RWPE1 (cell line): ENCODE results near the gene CACNB1.

Experiments
- CTCF ChIA-PET: fragments of 350-600 bp; sonication (Branson Sonifier 250); formaldehyde crosslinking; extraction: SDS; loops from one replicate; lab custom pipeline; 2021; lab: Yijun Ruan, JAX
- POLR2A ChIA-PET: fragments of 400-600 bp; formaldehyde crosslinking; extraction: SDS; loops from one replicate; lab custom pipeline; 2020; ENCODE audit warnings: antibody characterized with exemption; ENCODE audit not compliant: low non-redundant PET; lab: Yijun Ruan, JAX
- DNase-seq: peaks from one replicate; pipeline ENCODE4 v3.0.0; 2012; ENCODE audit warnings: low spot score
- H3K27ac ChIP-seq: fragments of 450-650 bp; 2 replicates; pipeline ENCODE4 v1.5.1; 2017
- CTCF ChIP-seq: fragments of 450-650 bp; conservative IDR thresholded peaks from 2 replicates; pipeline ENCODE4 v1.5.1; 2017; ENCODE audit warnings: low read depth, mild to moderate bottlenecking

The CACNB1 gene

GRCh38 chr17:39197380-39198185 is at the start of gene CACNB1:
Gene CACNB1 (minus strand): TSS chr17:39197669. CDS start chr17:39197495, 174 bp downstream.
- H3K27ac ChIP-seq: peak within 1 kb of the TSS; percentile 88
- POLR2A ChIA-PET: interaction anchor here (0.5 to 0.8 kb wide), 2 partner anchors 24 to 148 kb away, joined by 3 read pairs; no protein-coding TSS in a partner anchor
- CTCF ChIA-PET: interaction anchor here (0.6 kb wide), 2 partner anchors 42 to 215 kb away, joined by 3 to 4 read pairs; no protein-coding TSS in a partner anchor
- DNase-seq: peak; percentile 78
- no peak for TF ChIP-seq CTCF

GRCh38 chr17:39246274-39246673 is 48.8 kb upstream of the CACNB1 start:
- ChIA-PET CTCF (interaction anchor here (0.7 to 6.7 kb wide), 4 partner anchors 27 to 51 kb away, joined by 3 to 145 read pairs (median 6); no protein-coding TSS in a partner anchor), POLR2A (interaction anchor here (0.6 kb wide), 2 partner anchors 46 to 155 kb away, joined by 3 to 4 read pairs; partner anchors contain the start of genes FBXL20 and RPL19)
- H3K27ac ChIP-seq: no peak overlapping the region
- TF ChIP-seq CTCF: no peak
- no peak for DNase-seq

DNA sequence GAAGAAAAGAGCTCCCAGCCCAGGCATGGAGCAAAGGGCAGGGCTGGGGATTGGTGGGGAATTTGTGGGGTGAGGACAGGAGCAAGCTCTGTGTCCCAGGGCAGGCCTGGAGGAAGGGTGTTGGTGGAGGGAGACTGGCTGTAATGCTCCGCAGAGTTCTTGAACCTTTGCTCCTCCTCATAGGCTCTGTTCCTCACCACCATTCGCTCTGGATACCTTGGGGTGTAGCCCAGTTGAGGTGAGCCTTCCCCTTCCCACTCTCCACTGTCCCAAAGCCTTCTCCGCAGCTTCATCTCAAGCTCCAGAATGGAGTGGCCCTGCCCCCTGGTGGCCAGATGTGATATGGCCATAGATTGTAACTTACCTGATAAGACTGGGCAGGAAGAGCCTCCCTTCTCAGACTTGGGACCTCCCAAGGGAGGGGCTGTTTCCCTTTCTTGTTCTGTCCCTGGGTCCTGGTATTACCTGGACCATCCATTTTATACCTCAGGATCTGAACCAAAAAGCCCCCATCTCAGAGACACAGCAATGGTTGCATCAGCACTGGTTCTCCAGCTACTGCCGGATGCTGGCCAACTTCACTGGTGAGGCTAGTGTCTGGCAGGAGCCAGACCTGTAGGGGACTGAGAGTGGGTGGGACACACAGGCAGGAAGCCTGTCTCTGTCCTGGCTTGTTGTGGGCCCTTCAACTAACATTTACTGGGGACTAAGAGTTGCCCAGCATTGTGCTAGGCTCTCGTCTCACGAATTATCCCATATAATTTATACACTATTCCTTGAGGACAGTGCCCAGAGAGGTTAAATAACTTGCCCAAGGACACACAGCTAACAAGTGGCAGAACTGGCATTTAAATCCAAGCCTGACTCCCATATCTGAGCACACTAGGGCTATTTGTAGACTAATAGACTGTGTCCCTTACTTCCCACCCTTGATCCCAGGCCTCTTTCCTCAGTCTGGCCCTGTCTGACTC is 47.4 kb upstream of the CACNB1 start:
- DNase-seq: peak; percentile 81
- ChIA-PET POLR2A (interaction anchor here (0.9 kb wide), 1 partner anchor 45 kb away, joined by 5 read pairs; the partner anchor contains the start of gene RPL19), CTCF (interaction anchor here (0.5 to 6.7 kb wide), 24 partner anchors 9 to 266 kb away, joined by 3 to 145 read pairs (median 5); partner anchors contain the start of gene STAC2)
- peak overlapping the region; percentile 35 for H3K27ac ChIP-seq
- peak; percentile 91 for TF ChIP-seq CTCF

DNA sequence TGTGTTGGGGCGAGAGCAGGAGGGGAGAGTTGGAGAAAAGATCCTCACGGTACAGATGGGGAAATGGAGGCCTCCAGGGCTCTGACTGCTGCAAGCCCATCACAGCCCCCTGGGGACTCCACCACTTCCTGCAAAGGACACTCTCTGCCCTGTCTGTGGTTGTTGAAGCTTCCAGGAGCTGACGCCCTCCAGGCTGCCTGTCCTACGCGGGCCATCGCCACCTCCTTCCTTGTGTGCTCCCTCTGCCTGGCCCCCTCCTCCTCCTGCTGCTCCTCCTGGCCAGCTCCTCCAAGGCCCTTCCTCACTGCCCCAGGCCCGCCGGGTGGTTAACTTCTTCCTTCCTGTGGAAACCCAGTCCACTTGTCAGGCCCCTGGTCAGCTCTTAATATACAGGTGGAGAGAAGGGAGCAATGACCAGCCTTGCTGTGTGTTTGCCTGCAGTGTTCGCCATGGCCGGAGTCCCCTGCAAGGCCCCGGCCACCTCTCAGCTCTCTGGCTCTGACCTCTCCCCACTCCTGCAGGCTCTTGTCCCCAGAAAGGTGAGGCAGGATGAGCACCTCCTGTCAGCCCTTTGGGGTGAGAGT is 46.6 kb upstream of the CACNB1 start:
- POLR2A ChIA-PET: interaction anchor here (0.9 kb wide), 1 partner anchor 44 kb away, joined by 5 read pairs; the partner anchor contains the start of gene RPL19
- no peak for TF ChIP-seq CTCF
- CTCF ChIA-PET: interaction anchor here (0.5 to 6.7 kb wide), 21 partner anchors 9 to 265 kb away, joined by 3 to 145 read pairs (median 5); partner anchors contain the start of gene STAC2
- H3K27ac ChIP-seq: peak overlapping the region; percentile 35; the same call in 1 of the 2 replicates
- DNase-seq: no peak

DNA sequence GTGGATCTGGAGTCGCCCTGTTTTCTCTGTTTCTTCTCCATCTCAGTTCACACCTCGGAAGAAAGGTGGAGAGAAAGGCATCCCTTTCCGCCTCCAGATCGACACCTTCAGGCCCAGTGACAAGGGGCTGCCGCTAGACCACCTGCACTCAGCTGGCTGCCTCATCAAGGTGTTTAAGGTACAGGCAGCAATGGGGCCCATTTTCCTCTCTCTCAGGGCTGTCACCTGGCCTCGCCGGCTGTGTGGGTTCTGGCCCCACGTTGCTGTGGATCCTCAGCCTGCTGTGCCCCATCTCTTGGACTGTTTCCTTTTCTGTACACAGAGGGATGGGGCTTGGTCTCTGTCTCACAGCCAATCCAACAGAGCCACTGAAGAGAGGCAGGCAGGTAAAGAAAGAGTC is 45.7 kb upstream of the CACNB1 start:
- CTCF ChIA-PET: interaction anchor here (0.6 to 6.7 kb wide), 3 partner anchors 35 to 144 kb away, joined by 4 to 145 read pairs (median 14); no protein-coding TSS in a partner anchor
- no peak for DNase-seq
- H3K27ac ChIP-seq: no peak overlapping the region
- TF ChIP-seq CTCF: no peak
- POLR2A ChIA-PET: no interaction called here
